Hepatocyte (in vitro differentiated cells): ENCODE results near the gene EDC3. TPM values are rescaled to one million over a fixed set of nuclear protein-coding genes. Genes with fewer than 3 reads are reported as not detected.

Source experiments
- DNase-seq: peaks from one replicate; pipeline ENCODE4 v3.0.0-alpha.2; 2016; ENCODE audit warnings: low spot score
- H2AFZ ChIP-seq: fragments of 200-600 bp; sonication (generic); 2 replicates; pipeline ENCODE4 v1.6.0; 2016; ENCODE audit warnings: antibody characterized with exemption, mild to moderate bottlenecking
- H3K27ac ChIP-seq: fragments of 200-600 bp; sonication (generic); 2 replicates; pipeline ENCODE4 v1.5.1; 2016; ENCODE audit warnings: mild to moderate bottlenecking
- H3K27me3 ChIP-seq: fragments of 200-600 bp; sonication (generic); 2 replicates; pipeline ENCODE4 v1.6.1; 2016
- H3K36me3 ChIP-seq: fragments of 200-600 bp; sonication (generic); replicated peaks from 2 replicates; pipeline ENCODE4 v1.5.1; 2016; ENCODE audit warnings: low read depth; ENCODE audit not compliant: insufficient read depth
- H3K4me1 ChIP-seq: fragments of 200-600 bp; sonication (generic); 2 replicates; pipeline ENCODE4 v1.5.1; 2016; ENCODE audit warnings: mild to moderate bottlenecking, moderate library complexity; ENCODE audit not compliant: insufficient read depth
- H3K4me2 ChIP-seq: fragments of 200-600 bp; sonication (generic); 2 replicates; pipeline ENCODE4 v1.6.0; 2016
- H3K4me3 ChIP-seq: fragments of 200-600 bp; sonication (generic); 2 replicates; pipeline ENCODE4 v1.5.1; 2016; ENCODE audit warnings: mild to moderate bottlenecking
- H3K79me2 ChIP-seq: fragments of 200-600 bp; sonication (generic); 2 replicates; pipeline ENCODE4 v1.6.0; 2017; ENCODE audit warnings: mild to moderate bottlenecking
- H3K9me2 ChIP-seq: fragments of 200-600 bp; sonication (generic); replicated peaks from 2 replicates; pipeline ENCODE4 v1.6.0; 2017; ENCODE audit warnings: mild to moderate bottlenecking; ENCODE audit not compliant: insufficient read depth
- H3K9me3 ChIP-seq: fragments of 200-600 bp; sonication (generic); 2 replicates; pipeline ENCODE4 v1.5.1; 2016; ENCODE audit warnings: low read depth, mild to moderate bottlenecking
- H4K20me1 ChIP-seq: fragments of 200-600 bp; sonication (generic); 2 replicates; pipeline ENCODE4 v1.6.0; 2016; ENCODE audit warnings: mild to moderate bottlenecking; ENCODE audit not compliant: insufficient read depth, poor library complexity, severe bottlenecking
- CTCF ChIP-seq: fragments of 200-600 bp; sonication (generic); IDR thresholded peaks from 2 replicates; pipeline ENCODE4 v1.5.1; 2016; ENCODE audit warnings: antibody characterized with exemption, mild to moderate bottlenecking; ENCODE audit not compliant: poor library complexity
- EZH2 ChIP-seq: fragments of 200-600 bp; sonication (generic); IDR thresholded peaks from 2 replicates; pipeline ENCODE4 v1.6.1; 2016; ENCODE audit warnings: antibody characterized with exemption, mild to moderate bottlenecking, borderline replicate concordance
- EZH2phosphoT487 ChIP-seq: fragments of 200-600 bp; sonication (generic); IDR thresholded peaks from one replicate; pipeline ENCODE4 v1.6.1; 2018; ENCODE audit warnings: antibody characterized with exemption, mild to moderate bottlenecking, low read depth, moderate library complexity; ENCODE audit not compliant: unreplicated experiment, severe bottlenecking
- WGBS: methylation state at CpG from one replicate; pipeline ENCODE4 v1.1.6; 2016; ENCODE audit warnings: low lambda C conversion rate; ENCODE audit errors: missing lambda C conversion rate; 5-methylcytosine and 5-hydroxymethylcytosine counted together
- polyA plus RNA-seq: library from polyadenylated mRNA; unstranded; fragments of >200 nt; fragmentation: Nextera tagmentation; extraction: Ambion mirVana; gene quantifications from 2 replicates; pipeline ENCODE4 v1.2.1, GENCODE V29; 2016
- total RNA-seq: library from RNA; depleted of rRNA; stranded (reverse); fragments of >200 nt; gene quantifications from 2 replicates; pipeline ENCODE4 v1.2.3, GENCODE V29; 2014

The EDC3 gene
- total and polyA plus RNA-seq, 2 experiments from 2014 or later = 11.5 to 31.4 TPM

- Histone ChIP-seq H3K4me1 (peaks cover 29% of the 10 kb centered on the region), H3K27me3 (no peaks in the 10 kb centered on the region), H3K9me2 (no peaks in the 10 kb centered on the region), H2AFZ (no peak overlapping the region), H3K4me3 (no peak overlapping the region), H3K79me2 (peaks cover 62% of the 10 kb centered on the region), H3K36me3 (no peaks in the 10 kb centered on the region), H3K9me3 (no peaks in the 10 kb centered on the region), H3K27ac (peak overlapping the region; percentile 25), H3K4me2 (no peak overlapping the region), H4K20me1 (peaks cover 4% of the 10 kb centered on the region)
- no peak for DNase-seq
- TF ChIP-seq CTCF = no peak
- no peak for TF ChIP-seq EZH2
- no peak for TF ChIP-seq EZH2phosphoT487
Observed at GRCh38 chr15:74646480-74646879, 49.3 kb downstream of the EDC3 start.

- 82% methylated on average over 2 of the region's 2 CpGs for WGBS
- H3K27me3 ChIP-seq = no peaks in the 10 kb centered on the region
- no peaks in the 10 kb centered on the region for H3K36me3 ChIP-seq
- no peaks in the 10 kb centered on the region for H3K9me2 ChIP-seq
- H3K4me1 ChIP-seq = peaks cover 37% of the 10 kb centered on the region
- no peak for TF ChIP-seq EZH2phosphoT487
- TF ChIP-seq CTCF = no peak
- no peak for TF ChIP-seq EZH2
- peaks cover 56% of the 10 kb centered on the region for H3K79me2 ChIP-seq
- DNase-seq = no peak
- H2AFZ ChIP-seq = no peak overlapping the region
- H3K4me2 ChIP-seq = peak overlapping the region; percentile 59
- H3K9me3 ChIP-seq = no peaks in the 10 kb centered on the region
- H3K27ac ChIP-seq = peak overlapping the region; percentile 97
- peaks cover 4% of the 10 kb centered on the region for H4K20me1 ChIP-seq
- H3K4me3 ChIP-seq = no peak overlapping the region
Observed at GRCh38 chr15:74643665-74644204, 52.1 kb downstream of the EDC3 start.

GRCh38 chr15:74642734-74643664, 52.8 kb downstream of the EDC3 start:
- no peak overlapping the region for H3K4me3 ChIP-seq
- peaks cover 37% of the 10 kb centered on the region for H3K4me1 ChIP-seq
- no peaks in the 10 kb centered on the region for H3K27me3 ChIP-seq
- 60% methylated on average over 11 of the region's 11 CpGs for WGBS
- peaks cover 49% of the 10 kb centered on the region for H3K79me2 ChIP-seq
- H3K27ac ChIP-seq = peak overlapping the region; percentile 97
- peaks cover under 1% of the 10 kb centered on the region for H4K20me1 ChIP-seq
- no peaks in the 10 kb centered on the region for H3K9me3 ChIP-seq
- H2AFZ ChIP-seq = no peak overlapping the region
- no peaks in the 10 kb centered on the region for H3K36me3 ChIP-seq
- no peak for TF ChIP-seq EZH2
- DNase-seq = peak; percentile 68
- peak overlapping the region; percentile 59 for H3K4me2 ChIP-seq
- no peaks in the 10 kb centered on the region for H3K9me2 ChIP-seq

DNA sequence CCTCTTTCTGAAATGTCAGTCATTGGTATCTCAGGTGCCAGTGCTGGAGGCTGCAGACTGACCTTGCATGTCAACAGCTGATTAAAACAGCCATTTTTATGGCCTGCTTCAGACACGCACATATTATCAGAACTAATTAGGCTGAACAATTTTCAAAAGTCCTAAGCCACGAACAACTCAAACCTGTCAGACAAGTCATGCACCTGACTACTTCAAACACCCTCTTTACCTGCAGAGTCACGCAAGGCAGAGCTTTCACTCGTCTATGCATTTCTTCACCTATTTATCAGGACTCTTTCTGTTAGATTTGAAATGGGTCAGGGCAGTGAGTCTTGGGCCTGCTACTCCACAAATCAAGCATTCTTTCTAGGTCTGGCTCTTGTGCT, 53.5 kb downstream of the EDC3 start:
- DNase-seq = peak; percentile 78
- Histone ChIP-seq H2AFZ (no peak overlapping the region), H3K27ac (peak overlapping the region; percentile 97), H4K20me1 (no peaks in the 10 kb centered on the region), H3K9me2 (no peaks in the 10 kb centered on the region), H3K4me2 (peak overlapping the region; percentile 59), H3K9me3 (no peaks in the 10 kb centered on the region), H3K27me3 (no peaks in the 10 kb centered on the region), H3K36me3 (no peaks in the 10 kb centered on the region), H3K4me1 (peaks cover 37% of the 10 kb centered on the region), H3K4me3 (no peak overlapping the region), H3K79me2 (peaks cover 43% of the 10 kb centered on the region)
- no peak for TF ChIP-seq CTCF
- peak; percentile 80 for TF ChIP-seq EZH2phosphoT487
- 37% methylated on average over 4 of the region's 4 CpGs for WGBS
